ENCODE data around the gene PTPRG.

Gene PTPRG

DNA sequence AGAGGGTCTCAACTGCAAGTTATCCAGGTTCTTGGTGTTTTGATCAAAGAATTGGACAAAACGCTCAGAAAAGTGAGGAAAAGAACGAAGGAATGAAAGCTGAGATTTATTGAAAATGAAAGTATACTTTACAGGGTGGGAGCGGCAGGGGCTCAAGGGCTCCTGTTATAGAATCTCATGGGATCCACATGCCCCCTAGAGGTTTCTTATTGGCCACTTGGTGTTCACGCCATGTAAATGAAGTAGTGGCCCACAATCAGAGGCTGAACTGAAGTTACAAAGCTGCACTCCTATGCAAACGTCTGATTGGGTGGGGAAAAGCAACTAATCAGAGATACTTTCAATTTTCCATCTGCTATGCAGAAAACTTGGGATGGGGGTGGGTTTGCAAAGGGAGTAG, 216.7 kb downstream of the PTPRG start:
- no peak overlapping the region for H3K27ac ChIP-seq

DNA sequence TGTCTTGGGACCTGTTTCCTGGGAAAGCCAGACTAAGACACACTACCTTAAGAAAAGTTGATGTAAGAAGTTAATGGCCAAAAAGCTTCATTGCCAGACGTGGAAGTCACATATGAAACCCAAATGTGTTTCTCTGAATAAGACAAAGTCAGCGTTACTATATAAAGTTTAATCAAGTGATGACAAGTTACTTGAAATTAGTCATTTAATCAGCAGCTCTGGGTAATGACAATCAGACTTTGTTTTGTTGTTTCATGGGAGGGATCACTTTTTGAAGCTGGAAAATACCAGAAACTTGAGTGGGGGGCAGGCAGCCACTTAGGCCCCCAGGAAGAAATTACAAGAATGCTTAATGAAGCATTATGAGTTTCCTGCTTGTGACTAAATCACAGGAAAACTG, 218.6 kb downstream of the PTPRG start:
- TF ChIP-seq, protein P1, sequence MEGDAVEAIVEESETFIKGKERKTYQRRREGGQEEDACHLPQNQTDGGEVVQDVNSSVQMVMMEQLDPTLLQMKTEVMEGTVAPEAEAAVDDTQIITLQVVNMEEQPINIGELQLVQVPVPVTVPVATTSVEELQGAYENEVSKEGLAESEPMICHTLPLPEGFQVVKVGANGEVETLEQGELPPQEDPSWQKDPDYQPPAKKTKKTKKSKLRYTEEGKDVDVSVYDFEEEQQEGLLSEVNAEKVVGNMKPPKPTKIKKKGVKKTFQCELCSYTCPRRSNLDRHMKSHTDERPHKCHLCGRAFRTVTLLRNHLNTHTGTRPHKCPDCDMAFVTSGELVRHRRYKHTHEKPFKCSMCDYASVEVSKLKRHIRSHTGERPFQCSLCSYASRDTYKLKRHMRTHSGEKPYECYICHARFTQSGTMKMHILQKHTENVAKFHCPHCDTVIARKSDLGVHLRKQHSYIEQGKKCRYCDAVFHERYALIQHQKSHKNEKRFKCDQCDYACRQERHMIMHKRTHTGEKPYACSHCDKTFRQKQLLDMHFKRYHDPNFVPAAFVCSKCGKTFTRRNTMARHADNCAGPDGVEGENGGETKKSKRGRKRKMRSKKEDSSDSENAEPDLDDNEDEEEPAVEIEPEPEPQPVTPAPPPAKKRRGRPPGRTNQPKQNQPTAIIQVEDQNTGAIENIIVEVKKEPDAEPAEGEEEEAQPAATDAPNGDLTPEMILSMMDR (conservative IDR thresholded peaks at IDR 0.05), result no peak
- no peak for TF ChIP-seq ZFX (IDR thresholded peaks at IDR 0.05)
- no peak overlapping the region for H3K27ac ChIP-seq

More for the DNA sequence above, 216.7 kb downstream of the PTPRG start:
- TF ChIP-seq ZFX (IDR thresholded peaks at IDR 0.05), result no peak
- TF ChIP-seq, protein P1 (conservative IDR thresholded peaks at IDR 0.05), result no peak

DNA sequence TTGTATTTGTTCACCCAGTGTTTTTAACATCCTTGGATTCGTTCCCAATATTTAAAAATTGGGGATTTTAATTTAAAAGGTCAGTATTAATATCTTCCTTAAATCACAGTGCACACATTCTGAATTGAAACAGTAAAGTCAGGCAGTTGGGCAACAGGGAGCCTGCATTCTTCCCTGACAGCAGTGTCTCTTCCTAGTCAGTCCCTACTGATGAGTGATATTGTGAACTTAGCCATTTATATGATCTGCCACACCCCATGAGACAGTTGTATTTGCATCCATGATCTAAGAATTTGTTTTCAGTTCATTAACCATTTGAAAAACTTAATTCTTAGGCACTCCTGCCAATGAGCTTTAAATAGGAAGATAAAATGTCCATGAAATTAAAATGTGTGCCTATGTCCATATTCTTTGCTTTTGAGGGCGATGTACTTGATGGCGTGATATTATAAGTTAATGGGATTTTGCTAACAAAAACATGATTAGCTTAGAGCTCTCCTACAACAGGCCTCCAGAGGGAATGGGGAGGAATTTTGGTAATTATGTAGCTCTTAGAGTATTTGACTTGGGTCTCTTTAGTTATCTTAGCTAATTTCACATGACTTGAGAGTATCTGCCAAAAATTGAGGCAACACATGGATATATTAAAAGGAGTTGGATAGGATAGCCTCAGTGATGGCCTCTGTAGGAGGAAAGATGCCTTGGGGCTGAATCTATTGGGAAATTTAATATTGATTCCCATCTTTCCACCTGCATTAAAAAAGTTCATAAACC, 219.3 kb downstream of the PTPRG start:
- no peak overlapping the region for H3K27ac ChIP-seq
- TF ChIP-seq, protein P1 (conservative IDR thresholded peaks at IDR 0.05), result no peak

DNA sequence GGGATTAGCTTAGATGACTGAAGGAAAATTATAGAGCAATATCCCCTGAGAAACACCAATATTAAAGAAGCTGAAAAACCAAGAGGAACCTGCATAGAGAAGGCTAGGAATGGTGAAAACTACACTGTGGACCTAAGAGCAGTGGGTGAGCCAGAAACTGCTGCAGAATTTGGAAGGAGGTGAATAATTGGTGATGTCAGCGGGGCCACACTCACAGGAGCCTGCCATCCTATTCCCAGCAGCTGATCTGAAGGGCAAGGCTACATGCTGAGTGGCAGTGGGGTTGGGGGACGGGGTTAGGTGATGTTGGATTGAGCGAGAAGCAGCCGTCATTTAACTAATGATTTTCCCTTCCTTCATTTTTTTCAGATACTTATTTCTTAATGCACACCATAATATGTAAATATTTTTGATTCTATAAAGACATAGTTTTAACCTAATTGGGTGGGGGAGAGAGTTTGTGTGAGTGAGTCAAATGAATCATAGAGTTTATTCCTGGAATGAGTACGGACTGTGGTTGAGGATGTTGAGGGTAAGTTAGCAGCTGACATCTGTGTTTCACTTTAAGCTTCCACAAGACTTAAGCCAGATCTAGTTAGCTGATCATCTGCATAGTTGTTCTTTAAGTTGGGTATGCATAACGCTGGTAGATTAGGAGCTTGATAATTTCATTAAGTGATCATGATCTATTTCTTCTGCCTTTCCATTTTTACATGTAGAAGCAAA, 222.8 kb downstream of the PTPRG start:
- TF ChIP-seq, protein P1 (conservative IDR thresholded peaks at IDR 0.05), result no peak
- TF ChIP-seq ZFX (IDR thresholded peaks at IDR 0.05), result no peak
- no peak overlapping the region for H3K27ac ChIP-seq

DNA sequence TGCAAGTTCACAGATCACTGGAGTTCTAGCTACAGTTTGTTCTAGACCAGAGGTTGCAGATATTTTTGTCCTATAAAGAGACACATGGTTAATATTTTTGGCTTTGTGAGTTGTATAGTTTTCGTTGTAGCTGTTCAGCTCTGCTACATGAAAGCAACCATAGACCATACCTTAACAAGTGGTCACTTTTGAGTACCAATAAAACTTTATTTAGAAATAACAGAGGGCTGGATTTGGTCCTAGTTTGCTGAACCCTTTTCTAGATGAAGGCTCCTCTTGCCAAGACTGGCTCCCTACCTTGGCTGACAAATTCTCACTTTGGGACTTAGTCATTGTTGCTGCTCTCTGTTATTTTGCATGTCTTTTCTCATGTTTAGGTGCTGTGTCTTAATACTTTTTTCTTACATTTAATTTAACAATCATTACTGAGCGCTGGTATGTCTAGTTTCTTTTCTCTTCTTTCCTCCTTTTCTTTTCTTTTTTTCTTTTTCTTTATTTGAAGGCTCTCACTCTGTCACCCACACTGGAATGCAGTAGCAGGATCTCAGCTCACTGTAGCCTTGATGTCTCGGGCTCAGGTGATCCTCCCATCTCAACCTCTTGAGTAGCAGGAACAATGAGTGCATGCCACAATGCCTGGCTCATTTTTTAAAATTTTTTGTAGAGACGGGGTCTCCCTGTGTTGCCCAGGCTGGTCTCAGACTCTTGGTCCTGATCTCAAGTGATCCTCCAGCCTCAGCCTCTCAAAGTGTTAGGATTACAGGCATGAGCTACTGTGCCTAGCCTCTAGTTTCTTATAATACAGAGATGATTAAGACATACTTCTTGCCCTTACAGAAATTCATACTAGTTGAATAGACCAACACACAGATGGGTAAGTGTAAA, 227.5 kb downstream of the PTPRG start:
- TF ChIP-seq ZFX (IDR thresholded peaks at IDR 0.05), result no peak
- TF ChIP-seq, protein P1 (conservative IDR thresholded peaks at IDR 0.05), result no peak
- H3K27ac ChIP-seq, result no peak overlapping the region

DNA sequence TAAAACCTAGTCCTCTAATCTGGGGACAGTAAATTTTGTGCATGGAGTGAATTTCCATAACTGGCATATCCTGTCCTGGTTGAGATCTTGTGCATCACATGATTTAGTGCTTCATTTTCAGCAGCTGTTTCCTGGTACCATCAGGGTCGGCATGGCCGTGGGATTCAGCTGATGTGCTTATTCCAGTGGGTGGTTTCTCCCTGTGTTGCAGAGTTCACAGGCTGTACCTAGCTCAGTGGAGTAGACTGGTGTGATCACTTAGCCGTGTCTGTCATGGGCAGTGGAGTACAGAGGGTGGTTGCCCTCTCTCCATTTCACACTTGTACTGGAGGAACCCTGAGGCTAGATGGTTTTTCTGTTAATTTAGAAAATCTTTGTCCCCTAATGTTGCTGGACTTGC, 228.5 kb downstream of the PTPRG start:
- no peak overlapping the region for H3K27ac ChIP-seq
- TF ChIP-seq ZFX (IDR thresholded peaks at IDR 0.05), result no peak
- TF ChIP-seq, protein P1 (conservative IDR thresholded peaks at IDR 0.05), result no peak
